GM23338 (cell line): ENCODE measurements around the gene DHX29.
A peak's percentile ranks its signal among the peaks of the same experiment; 100 is the strongest.

Experiments
- CREB1 ChIP-seq: fragments of 250-450 bp; sonication (Bioruptor Pico); IDR thresholded peaks from 2 replicates; pipeline ENCODE4 v1.5.0; 2020; ENCODE audit warnings: low read depth, mild to moderate bottlenecking, moderate library complexity
- EZH2 ChIP-seq: fragments of 200-600 bp; sonication (generic); IDR thresholded peaks from one replicate; pipeline ENCODE4 v1.8.0; 2017; ENCODE audit warnings: antibody characterized with exemption, mild to moderate bottlenecking, low read depth; ENCODE audit not compliant: unreplicated experiment
- EZH2phosphoT487 ChIP-seq: fragments of 200-600 bp; sonication (generic); IDR thresholded peaks from one replicate; pipeline ENCODE4 v1.8.1; 2018; ENCODE audit warnings: antibody characterized with exemption; ENCODE audit not compliant: unreplicated experiment
- JUNB ChIP-seq: IDR thresholded peaks from one replicate; pipeline ENCODE4 v1.6.1; 2016; ENCODE audit warnings: antibody characterized with exemption; ENCODE audit not compliant: unreplicated experiment
- NANOG ChIP-seq: IDR thresholded peaks from 2 replicates; pipeline ENCODE4 v1.6.1; 2016; ENCODE audit warnings: antibody characterized with exemption, borderline replicate concordance
- POLR2AphosphoS5 ChIP-seq: IDR thresholded peaks from 2 replicates; pipeline ENCODE4 v1.6.1; 2016; ENCODE audit warnings: antibody characterized with exemption, low read depth
- STAT1 ChIP-seq: IDR thresholded peaks from one replicate; pipeline ENCODE4 v1.6.1; 2016; ENCODE audit warnings: antibody characterized with exemption; ENCODE audit not compliant: unreplicated experiment
- ZNF331 ChIP-seq: fragments of 250-450 bp; sonication (Bioruptor Pico); IDR thresholded peaks from 2 replicates; pipeline ENCODE4 v1.5.0; 2020; ENCODE audit warnings: low read depth, mild to moderate bottlenecking, moderate library complexity
- TF ChIP-seq, protein P1 (sequence below): IDR thresholded peaks from one replicate; pipeline ENCODE4 v1.6.1; 2018; ENCODE audit warnings: antibody characterized with exemption; ENCODE audit not compliant: unreplicated experiment
- TF ChIP-seq, protein P2 (sequence below), 2 experiments: fragments of 200-600 bp in 1 of 2; sonication (generic) in 1 of 2; conservative IDR thresholded peaks; 2 replicates each; pipeline versions ENCODE4 v1.5.1 to v1.6.1; 2016 to 2017; ENCODE audit warnings: antibody characterized with exemption in 2 of 2, low read depth in 2 of 2, mild to moderate bottlenecking in 2 of 2, moderate library complexity in 1 of 2
- TF ChIP-seq, protein P3 (sequence below): fragments of 250-450 bp; sonication (Bioruptor Pico); IDR thresholded peaks from 2 replicates; pipeline ENCODE4 v1.5.0; 2020; ENCODE audit warnings: mild to moderate bottlenecking, moderate library complexity
- TF ChIP-seq, protein P4 (sequence below): IDR thresholded peaks from 2 replicates; pipeline ENCODE4 v1.6.1; 2016; ENCODE audit warnings: antibody characterized with exemption

DNA sequence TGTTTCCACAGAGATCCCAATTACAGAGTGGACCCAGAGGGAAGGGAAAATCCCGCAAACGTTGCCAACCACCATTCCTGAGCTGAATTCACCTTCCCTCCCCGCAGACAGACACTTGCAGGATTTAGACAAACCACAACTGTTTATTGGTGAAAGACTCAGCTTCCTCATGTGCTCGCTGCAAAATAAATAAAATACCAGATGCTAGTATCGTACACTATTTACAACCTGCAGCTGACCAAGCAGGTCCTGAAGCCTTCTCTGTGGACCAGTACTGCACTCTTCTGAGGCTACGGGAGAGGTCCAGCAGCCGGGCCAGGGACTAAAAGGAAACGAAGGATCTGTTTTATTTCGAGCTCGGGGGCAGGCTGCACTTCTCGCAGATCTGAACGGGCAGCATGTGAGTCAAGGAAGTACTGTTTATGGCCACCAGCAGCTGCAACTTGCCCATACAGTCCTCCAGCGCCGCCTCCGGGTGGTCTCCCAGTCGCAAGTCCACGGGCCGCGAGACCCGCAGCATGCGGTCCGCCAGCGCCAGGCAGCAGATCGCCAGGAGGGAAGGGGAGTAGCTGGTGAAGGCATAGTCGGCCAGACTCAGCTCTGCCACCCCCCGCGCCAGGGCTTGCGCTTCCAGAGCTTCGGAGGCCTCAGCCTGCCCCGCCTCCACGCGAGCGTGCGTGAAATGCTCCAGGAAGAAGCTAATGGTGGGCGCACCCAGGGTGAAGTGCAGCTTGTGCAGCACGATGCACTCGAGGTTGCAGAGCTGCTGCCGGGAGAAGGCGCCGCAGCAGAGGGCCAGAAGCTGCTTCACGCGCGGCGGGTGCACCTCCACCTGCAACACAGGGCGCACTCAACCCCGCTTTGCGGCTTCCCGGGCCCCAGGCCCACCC lies 76.2 kb downstream of the DHX29 start:
- peak; percentile 87 for TF ChIP-seq EZH2
- TF ChIP-seq, protein P1, sequence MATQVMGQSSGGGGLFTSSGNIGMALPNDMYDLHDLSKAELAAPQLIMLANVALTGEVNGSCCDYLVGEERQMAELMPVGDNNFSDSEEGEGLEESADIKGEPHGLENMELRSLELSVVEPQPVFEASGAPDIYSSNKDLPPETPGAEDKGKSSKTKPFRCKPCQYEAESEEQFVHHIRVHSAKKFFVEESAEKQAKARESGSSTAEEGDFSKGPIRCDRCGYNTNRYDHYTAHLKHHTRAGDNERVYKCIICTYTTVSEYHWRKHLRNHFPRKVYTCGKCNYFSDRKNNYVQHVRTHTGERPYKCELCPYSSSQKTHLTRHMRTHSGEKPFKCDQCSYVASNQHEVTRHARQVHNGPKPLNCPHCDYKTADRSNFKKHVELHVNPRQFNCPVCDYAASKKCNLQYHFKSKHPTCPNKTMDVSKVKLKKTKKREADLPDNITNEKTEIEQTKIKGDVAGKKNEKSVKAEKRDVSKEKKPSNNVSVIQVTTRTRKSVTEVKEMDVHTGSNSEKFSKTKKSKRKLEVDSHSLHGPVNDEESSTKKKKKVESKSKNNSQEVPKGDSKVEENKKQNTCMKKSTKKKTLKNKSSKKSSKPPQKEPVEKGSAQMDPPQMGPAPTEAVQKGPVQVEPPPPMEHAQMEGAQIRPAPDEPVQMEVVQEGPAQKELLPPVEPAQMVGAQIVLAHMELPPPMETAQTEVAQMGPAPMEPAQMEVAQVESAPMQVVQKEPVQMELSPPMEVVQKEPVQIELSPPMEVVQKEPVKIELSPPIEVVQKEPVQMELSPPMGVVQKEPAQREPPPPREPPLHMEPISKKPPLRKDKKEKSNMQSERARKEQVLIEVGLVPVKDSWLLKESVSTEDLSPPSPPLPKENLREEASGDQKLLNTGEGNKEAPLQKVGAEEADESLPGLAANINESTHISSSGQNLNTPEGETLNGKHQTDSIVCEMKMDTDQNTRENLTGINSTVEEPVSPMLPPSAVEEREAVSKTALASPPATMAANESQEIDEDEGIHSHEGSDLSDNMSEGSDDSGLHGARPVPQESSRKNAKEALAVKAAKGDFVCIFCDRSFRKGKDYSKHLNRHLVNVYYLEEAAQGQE: no peak
- TF ChIP-seq, protein P2, sequence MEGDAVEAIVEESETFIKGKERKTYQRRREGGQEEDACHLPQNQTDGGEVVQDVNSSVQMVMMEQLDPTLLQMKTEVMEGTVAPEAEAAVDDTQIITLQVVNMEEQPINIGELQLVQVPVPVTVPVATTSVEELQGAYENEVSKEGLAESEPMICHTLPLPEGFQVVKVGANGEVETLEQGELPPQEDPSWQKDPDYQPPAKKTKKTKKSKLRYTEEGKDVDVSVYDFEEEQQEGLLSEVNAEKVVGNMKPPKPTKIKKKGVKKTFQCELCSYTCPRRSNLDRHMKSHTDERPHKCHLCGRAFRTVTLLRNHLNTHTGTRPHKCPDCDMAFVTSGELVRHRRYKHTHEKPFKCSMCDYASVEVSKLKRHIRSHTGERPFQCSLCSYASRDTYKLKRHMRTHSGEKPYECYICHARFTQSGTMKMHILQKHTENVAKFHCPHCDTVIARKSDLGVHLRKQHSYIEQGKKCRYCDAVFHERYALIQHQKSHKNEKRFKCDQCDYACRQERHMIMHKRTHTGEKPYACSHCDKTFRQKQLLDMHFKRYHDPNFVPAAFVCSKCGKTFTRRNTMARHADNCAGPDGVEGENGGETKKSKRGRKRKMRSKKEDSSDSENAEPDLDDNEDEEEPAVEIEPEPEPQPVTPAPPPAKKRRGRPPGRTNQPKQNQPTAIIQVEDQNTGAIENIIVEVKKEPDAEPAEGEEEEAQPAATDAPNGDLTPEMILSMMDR (conservative IDR thresholded peaks at IDR 0.05; ENCODE audit: low read depth in 2 of 2): no peak
- no peak for TF ChIP-seq POLR2AphosphoS5
- no peak for TF ChIP-seq NANOG
- TF ChIP-seq JUNB: no peak
- TF ChIP-seq CREB1 (CRISPR knock-in tag): no peak
- peak; percentile 67 for TF ChIP-seq EZH2phosphoT487
- TF ChIP-seq, protein P3, sequence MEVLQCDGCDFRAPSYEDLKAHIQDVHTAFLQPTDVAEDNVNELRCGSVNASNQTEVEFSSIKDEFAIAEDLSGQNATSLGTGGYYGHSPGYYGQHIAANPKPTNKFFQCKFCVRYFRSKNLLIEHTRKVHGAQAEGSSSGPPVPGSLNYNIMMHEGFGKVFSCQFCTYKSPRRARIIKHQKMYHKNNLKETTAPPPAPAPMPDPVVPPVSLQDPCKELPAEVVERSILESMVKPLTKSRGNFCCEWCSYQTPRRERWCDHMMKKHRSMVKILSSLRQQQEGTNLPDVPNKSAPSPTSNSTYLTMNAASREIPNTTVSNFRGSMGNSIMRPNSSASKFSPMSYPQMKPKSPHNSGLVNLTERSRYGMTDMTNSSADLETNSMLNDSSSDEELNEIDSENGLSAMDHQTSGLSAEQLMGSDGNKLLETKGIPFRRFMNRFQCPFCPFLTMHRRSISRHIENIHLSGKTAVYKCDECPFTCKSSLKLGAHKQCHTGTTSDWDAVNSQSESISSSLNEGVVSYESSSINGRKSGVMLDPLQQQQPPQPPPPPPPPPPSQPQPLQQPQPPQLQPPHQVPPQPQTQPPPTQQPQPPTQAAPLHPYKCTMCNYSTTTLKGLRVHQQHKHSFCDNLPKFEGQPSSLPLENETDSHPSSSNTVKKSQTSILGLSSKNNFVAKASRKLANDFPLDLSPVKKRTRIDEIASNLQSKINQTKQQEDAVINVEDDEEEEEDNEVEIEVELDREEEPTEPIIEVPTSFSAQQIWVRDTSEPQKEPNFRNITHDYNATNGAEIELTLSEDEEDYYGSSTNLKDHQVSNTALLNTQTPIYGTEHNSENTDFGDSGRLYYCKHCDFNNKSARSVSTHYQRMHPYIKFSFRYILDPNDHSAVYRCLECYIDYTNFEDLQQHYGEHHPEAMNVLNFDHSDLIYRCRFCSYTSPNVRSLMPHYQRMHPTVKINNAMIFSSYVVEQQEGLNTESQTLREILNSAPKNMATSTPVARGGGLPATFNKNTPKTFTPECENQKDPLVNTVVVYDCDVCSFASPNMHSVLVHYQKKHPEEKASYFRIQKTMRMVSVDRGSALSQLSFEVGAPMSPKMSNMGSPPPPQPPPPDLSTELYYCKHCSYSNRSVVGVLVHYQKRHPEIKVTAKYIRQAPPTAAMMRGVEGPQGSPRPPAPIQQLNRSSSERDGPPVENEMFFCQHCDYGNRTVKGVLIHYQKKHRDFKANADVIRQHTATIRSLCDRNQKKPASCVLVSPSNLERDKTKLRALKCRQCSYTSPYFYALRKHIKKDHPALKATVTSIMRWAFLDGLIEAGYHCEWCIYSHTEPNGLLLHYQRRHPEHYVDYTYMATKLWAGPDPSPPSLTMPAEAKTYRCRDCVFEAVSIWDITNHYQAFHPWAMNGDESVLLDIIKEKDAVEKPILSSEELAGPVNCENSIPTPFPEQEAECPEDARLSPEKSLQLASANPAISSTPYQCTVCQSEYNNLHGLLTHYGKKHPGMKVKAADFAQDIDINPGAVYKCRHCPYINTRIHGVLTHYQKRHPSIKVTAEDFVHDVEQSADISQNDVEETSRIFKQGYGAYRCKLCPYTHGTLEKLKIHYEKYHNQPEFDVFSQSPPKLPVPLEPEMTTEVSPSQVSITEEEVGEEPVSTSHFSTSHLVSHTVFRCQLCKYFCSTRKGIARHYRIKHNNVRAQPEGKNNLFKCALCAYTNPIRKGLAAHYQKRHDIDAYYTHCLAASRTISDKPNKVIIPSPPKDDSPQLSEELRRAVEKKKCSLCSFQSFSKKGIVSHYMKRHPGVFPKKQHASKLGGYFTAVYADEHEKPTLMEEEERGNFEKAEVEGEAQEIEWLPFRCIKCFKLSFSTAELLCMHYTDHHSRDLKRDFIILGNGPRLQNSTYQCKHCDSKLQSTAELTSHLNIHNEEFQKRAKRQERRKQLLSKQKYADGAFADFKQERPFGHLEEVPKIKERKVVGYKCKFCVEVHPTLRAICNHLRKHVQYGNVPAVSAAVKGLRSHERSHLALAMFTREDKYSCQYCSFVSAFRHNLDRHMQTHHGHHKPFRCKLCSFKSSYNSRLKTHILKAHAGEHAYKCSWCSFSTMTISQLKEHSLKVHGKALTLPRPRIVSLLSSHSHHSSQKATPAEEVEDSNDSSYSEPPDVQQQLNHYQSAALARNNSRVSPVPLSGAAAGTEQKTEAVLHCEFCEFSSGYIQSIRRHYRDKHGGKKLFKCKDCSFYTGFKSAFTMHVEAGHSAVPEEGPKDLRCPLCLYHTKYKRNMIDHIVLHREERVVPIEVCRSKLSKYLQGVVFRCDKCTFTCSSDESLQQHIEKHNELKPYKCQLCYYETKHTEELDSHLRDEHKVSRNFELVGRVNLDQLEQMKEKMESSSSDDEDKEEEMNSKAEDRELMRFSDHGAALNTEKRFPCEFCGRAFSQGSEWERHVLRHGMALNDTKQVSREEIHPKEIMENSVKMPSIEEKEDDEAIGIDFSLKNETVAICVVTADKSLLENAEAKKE (CRISPR knock-in tag): no peak
- TF ChIP-seq, protein P4, sequence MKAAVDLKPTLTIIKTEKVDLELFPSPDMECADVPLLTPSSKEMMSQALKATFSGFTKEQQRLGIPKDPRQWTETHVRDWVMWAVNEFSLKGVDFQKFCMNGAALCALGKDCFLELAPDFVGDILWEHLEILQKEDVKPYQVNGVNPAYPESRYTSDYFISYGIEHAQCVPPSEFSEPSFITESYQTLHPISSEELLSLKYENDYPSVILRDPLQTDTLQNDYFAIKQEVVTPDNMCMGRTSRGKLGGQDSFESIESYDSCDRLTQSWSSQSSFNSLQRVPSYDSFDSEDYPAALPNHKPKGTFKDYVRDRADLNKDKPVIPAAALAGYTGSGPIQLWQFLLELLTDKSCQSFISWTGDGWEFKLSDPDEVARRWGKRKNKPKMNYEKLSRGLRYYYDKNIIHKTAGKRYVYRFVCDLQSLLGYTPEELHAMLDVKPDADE: no peak
- no peak for TF ChIP-seq ZNF331
- no peak for TF ChIP-seq STAT1
